Nephron (organoid): ENCODE measurements around the gene PERM1.

ENCODE experiments used
- H3K27ac Mint-ChIP-seq, 3 experiments: 2 replicates each; pipeline ENCODE4 v1.8.0; 2020; ENCODE audit warnings: mixed read lengths in 3 of 3, mild to moderate bottlenecking in 2 of 3, moderate library complexity in 1 of 3
- H3K27me3 Mint-ChIP-seq: 2 replicates; pipeline ENCODE4 v1.8.0; 2021; ENCODE audit warnings: low read depth, mild to moderate bottlenecking, moderate library complexity, mixed read lengths
- H3K36me3 Mint-ChIP-seq: 2 replicates; pipeline ENCODE4 v1.8.0; 2020; ENCODE audit warnings: low read depth, mixed read lengths
- H3K4me1 Mint-ChIP-seq: 2 replicates; pipeline ENCODE4 v1.8.0; 2020; ENCODE audit warnings: mixed read lengths
- H3K4me3 Mint-ChIP-seq, 3 experiments: 2 replicates each; pipeline ENCODE4 v1.8.0; 2020; ENCODE audit warnings: mild to moderate bottlenecking in 3 of 3, mixed read lengths in 3 of 3, moderate library complexity in 2 of 3
- H3K9me3 Mint-ChIP-seq: 2 replicates; pipeline ENCODE4 v1.8.0; 2020; ENCODE audit warnings: mixed read lengths
- TF ChIP-seq, protein P1 (sequence below), 3 experiments: fragments of 200-600 bp; sonication (generic); IDR thresholded peaks; one replicate each; pipeline ENCODE4 v1.5.0; 2021; ENCODE audit warnings: antibody characterized with exemption in 3 of 3; ENCODE audit not compliant: unreplicated experiment in 3 of 3

Gene PERM1

DNA sequence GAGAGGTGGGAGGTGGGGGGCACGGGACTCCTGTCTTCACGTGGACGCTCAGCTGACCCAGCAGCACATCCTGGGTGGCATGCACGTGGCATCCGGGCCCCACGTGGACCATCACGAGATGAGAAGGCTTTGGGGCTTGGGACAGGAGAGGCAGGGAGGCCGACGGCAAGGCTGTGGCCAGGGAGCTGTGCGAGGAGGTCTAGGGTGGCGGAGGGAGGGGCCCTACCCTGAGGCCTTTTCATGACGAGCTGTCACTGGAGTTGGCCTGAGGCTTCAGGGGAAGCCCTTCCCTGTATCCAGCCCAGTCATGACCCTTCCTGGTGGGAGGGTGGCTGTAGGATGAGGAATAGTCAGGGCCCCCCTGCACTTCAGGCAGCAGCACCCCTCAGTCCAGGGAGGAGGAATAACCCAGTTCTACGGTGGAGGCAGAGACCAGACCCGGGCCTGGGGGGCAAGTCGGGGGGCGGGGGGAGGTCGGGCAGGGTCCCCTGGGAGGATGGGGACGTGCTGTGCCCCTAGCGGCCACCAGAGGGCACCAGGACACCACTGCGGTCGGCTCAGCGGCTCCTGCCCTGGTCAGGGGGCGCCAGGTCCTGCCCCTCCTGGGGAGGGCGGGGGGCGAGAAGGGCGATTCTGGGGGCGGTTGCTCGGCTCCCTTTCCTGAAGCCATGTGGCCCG lies 2.0 kb upstream of the PERM1 start:
- H3K27ac Mint-ChIP-seq: no peak overlapping the region
- peaks cover 6% of the 10 kb centered on the region for H3K4me1 Mint-ChIP-seq
- peak overlapping the region in 1 of 3 experiments; percentile 21 for H3K4me3 Mint-ChIP-seq
- H3K36me3 Mint-ChIP-seq: no peaks in the 10 kb centered on the region
- H3K27me3 Mint-ChIP-seq: peaks cover 43% of the 10 kb centered on the region
- H3K9me3 Mint-ChIP-seq: peaks cover 7% of the 10 kb centered on the region
- TF ChIP-seq, protein P1, sequence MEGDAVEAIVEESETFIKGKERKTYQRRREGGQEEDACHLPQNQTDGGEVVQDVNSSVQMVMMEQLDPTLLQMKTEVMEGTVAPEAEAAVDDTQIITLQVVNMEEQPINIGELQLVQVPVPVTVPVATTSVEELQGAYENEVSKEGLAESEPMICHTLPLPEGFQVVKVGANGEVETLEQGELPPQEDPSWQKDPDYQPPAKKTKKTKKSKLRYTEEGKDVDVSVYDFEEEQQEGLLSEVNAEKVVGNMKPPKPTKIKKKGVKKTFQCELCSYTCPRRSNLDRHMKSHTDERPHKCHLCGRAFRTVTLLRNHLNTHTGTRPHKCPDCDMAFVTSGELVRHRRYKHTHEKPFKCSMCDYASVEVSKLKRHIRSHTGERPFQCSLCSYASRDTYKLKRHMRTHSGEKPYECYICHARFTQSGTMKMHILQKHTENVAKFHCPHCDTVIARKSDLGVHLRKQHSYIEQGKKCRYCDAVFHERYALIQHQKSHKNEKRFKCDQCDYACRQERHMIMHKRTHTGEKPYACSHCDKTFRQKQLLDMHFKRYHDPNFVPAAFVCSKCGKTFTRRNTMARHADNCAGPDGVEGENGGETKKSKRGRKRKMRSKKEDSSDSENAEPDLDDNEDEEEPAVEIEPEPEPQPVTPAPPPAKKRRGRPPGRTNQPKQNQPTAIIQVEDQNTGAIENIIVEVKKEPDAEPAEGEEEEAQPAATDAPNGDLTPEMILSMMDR (IDR thresholded peaks at IDR 0.05; ENCODE audit: unreplicated experiment in 3 of 3): peak; percentile 95 to 96 (median 95)

DNA sequence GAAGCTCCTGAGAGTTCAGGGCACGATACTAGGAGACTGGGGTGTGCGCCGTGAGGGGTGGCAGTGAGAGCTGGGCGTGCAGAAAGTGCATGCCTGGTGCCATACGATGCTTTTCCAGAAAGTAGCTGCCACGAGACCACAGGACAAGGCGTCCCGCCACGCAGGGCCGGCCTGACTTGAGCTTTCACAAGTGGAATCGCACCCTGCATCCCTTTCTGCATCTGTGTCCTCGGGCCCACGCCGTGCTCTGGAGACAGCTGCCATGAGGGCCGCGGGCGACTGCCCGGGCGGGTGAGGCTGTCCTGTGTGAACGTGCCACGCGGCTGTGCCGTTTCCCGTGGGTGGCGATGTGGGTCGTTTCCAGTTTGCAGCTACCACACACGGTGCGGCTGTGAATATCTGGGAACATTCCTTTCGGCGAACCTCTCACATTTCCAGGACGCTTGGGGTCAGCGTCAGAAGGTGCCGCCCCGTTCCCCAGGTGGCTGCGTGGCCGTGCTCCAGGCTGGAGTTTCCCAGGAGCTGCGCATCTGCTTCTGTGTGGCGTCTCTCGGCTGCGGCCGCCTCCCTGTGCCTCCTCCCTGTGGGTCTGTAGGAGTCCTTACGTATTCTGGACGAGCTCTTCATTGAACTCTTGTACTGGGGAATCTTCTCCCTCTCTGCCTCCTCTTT lies 1.0 kb upstream of the PERM1 start:
- H3K27ac Mint-ChIP-seq: no peak overlapping the region
- peaks cover 41% of the 10 kb centered on the region for H3K27me3 Mint-ChIP-seq
- peaks cover 4% of the 10 kb centered on the region for H3K9me3 Mint-ChIP-seq
- TF ChIP-seq, protein P1 (IDR thresholded peaks at IDR 0.05; ENCODE audit: unreplicated experiment in 3 of 3): no peak
- peaks cover 6% of the 10 kb centered on the region for H3K4me1 Mint-ChIP-seq
- H3K36me3 Mint-ChIP-seq: peaks cover 4% of the 10 kb centered on the region
- no peak overlapping the region for H3K4me3 Mint-ChIP-seq

DNA sequence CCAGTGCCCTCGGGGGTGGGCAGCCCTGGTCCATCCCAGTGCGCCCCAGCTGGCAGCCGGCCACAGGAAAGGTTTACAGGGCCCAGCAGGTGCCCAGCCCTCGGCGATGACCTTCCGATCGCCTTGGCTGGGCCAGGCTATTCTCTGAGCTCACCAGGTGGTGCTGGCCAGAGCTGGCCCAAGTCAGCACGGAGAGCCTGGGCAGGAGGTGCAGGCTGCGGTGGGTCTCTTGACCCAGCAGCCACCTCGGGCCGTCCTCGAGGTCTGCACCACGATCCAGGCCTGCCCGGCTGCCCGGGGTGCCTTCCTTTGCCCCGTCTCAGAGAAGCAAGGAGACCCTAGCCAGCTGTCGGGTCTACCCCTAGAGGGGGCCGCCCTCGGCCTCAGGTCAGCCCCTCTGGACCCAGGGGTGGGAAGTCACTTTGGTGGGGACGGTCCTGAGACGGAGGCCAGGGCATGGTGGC lies 370 bp downstream of the PERM1 start:
- Mint-ChIP-seq H3K9me3 (peaks cover 3% of the 10 kb centered on the region), H3K27me3 (peaks cover 41% of the 10 kb centered on the region), H3K4me1 (peaks cover 6% of the 10 kb centered on the region), H3K27ac (no peak overlapping the region), H3K36me3 (peaks cover 4% of the 10 kb centered on the region), H3K4me3 (no peak overlapping the region)
- TF ChIP-seq, protein P1 (IDR thresholded peaks at IDR 0.05; ENCODE audit: unreplicated experiment in 3 of 3): no peak

DNA sequence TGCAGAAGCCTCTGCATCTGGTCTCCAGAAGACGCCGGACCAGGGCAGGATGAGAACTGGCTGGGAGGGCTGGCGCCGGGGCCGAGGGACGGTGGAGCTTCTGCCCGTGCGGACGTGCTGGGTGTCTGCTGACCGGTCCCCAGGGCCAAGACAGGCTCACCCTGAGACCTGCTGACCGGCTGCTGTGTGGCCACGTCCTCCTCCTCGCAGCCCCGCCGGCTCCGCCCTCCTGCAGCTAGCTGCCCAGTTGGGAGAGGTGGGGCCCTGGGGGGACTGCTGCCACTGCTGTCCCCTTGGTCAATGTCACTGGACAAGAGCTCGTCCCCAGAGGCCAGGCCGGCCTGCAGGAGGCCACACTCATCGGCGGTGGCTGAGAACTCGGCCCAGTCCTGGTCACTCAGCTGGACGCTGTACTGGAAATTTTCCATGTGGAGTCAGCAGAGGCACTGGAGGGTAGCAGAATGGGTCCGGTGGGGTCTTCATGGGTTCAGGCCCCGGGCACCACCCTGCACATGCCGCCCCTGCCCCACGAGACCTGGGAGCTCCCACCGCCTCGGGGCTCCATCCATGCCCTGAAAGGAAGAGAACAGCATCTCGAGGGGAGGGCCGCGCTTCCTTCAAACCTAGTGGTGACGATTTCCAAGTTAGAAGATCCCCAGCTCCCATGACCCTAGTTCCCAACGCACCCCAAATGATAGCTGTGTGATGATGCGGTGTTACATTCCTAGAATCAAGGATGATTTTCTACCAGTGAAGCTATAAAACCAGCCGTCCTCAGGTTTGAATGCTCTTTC lies 1.1 kb downstream of the PERM1 start:
- TF ChIP-seq, protein P1 (IDR thresholded peaks at IDR 0.05; ENCODE audit: unreplicated experiment in 3 of 3): no peak
- Mint-ChIP-seq H3K9me3 (peaks cover 3% of the 10 kb centered on the region), H3K4me3 (no peak overlapping the region), H3K27me3 (peaks cover 35% of the 10 kb centered on the region), H3K36me3 (peaks cover 4% of the 10 kb centered on the region), H3K27ac (no peak overlapping the region), H3K4me1 (peaks cover 6% of the 10 kb centered on the region)

DNA sequence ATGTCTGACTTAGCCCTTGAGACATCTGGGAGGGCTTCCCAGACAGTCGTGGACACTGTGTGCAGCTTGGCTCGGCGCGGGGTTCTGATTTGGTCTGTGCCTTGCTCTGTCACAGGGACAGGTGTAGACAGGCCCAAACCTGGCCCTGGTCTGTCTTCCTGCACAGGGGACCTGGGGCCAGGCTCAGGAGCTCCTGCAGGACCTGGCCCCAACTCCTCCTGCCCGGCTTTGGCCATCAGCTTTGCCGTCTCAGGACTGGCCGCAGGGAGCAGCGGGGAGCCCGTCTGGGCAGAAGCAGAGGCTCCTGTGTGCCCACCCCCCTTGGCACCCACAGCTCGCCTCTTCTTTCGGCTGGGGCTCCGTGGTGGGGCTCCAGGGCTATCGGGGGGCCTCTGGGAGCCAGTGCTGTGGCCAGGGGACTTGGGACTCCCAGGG lies 1.7 kb downstream of the PERM1 start:
- TF ChIP-seq, protein P1 (IDR thresholded peaks at IDR 0.05; ENCODE audit: unreplicated experiment in 3 of 3): no peak
- peaks cover 4% of the 10 kb centered on the region for H3K36me3 Mint-ChIP-seq
- H3K4me3 Mint-ChIP-seq: no peak overlapping the region
- H3K27ac Mint-ChIP-seq: no peak overlapping the region
- H3K27me3 Mint-ChIP-seq: peaks cover 33% of the 10 kb centered on the region
- H3K4me1 Mint-ChIP-seq: no peaks in the 10 kb centered on the region
- peaks cover 3% of the 10 kb centered on the region for H3K9me3 Mint-ChIP-seq
